ENCODE data around the gene ANKRD30A. TPM values are rescaled to one million over a fixed set of nuclear protein-coding genes. Genes with fewer than 3 reads are reported as not detected.

The ANKRD30A gene
- polyA plus RNA-seq, 1 of the 3 experiments (the other 2 are of a cell fraction) = not detected

- no peak overlapping the region for H3K27ac ChIP-seq (ENCODE audit: low read depth in 2 of 2, low read length in 1 of 2)
- H3K9me3 ChIP-seq = no peaks in the 10 kb centered on the region
- no peak for DNase-seq
- no peaks in the 10 kb centered on the region for H3K9me2 ChIP-seq
- WGBS (ENCODE audit: low lambda C conversion rate) = 2% methylated on average over 3 of the region's 3 CpGs
- TF ChIP-seq MEF2A (IDR thresholded peaks at IDR 0.05; ENCODE audit: borderline replicate concordance, low read depth) (no peak), FOSL2 (IDR thresholded peaks at IDR 0.05; ENCODE audit: borderline replicate concordance, low read depth) (no peak), ELF1 (IDR thresholded peaks at IDR 0.05) (no peak), JUND (IDR thresholded peaks at IDR 0.05) (no peak), EP300 (IDR thresholded peaks at IDR 0.05; ENCODE audit: borderline replicate concordance in 1 of 2, low read depth in 1 of 2, low read length in 1 of 2) (no peak), YY1 (IDR thresholded peaks at IDR 0.05; ENCODE audit: low read depth) (no peak)
- CTCF ChIA-PET = no interaction called here
- H3K4me3 ChIP-seq (ENCODE audit: low read depth in 2 of 2, low read length in 1 of 2) = no peak overlapping the region
- no peak overlapping the region for H2AFZ ChIP-seq (ENCODE audit: low read depth)
- no peaks in the 10 kb centered on the region for H3K36me3 ChIP-seq (replicated peaks in 1 of 2; ENCODE audit: control insufficient read depth in 1 of 2, insufficient read depth in 2 of 2, low read length in 1 of 2)
- POLR2A ChIA-PET = no interaction called here
- no peaks in the 10 kb centered on the region for H3K27me3 ChIP-seq (ENCODE audit: insufficient read depth)
- no peak overlapping the region for H3K9ac ChIP-seq
- H3K4me2 ChIP-seq = no peak overlapping the region
- H3K4me1 ChIP-seq (ENCODE audit: control insufficient read depth in 1 of 2, insufficient read depth in 2 of 2, low read depth in 1 of 2, low read length in 1 of 2) = no peaks in the 10 kb centered on the region
- no peaks in the 10 kb centered on the region for H3K79me2 ChIP-seq (ENCODE audit: insufficient read depth)
- no peaks in the 10 kb centered on the region for H3F3A ChIP-seq (replicated peaks; ENCODE audit: insufficient read depth)
- H4K20me1 ChIP-seq (ENCODE audit: insufficient read depth) = no peaks in the 10 kb centered on the region
These were observed 189.0 kb downstream of the ANKRD30A start for GRCh38 chr10:37314350-37314749.

DNA sequence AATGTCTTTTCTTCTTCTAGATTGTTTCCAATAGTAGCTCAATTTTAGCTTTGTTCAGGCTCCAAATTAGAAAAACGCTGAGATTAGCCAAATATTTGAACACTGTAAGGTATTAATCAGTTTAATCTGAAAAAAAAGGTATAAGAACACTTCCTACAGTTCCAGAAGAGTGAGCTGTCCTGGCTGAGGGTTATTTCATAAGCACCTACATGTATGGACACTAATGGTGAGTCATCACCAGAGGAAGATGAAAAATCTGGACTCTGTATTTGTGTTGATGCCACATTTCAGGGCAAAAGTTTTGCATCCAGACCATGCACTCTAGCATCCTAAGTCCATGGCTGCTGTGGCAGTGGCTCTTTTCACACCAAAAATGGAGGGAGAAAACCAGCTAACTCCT lies 189.5 kb downstream of the ANKRD30A start:
- H3F3A ChIP-seq (replicated peaks; ENCODE audit: insufficient read depth) = no peaks in the 10 kb centered on the region
- H4K20me1 ChIP-seq (ENCODE audit: insufficient read depth) = no peaks in the 10 kb centered on the region
- H3K79me2 ChIP-seq (ENCODE audit: insufficient read depth) = no peaks in the 10 kb centered on the region
- H3K4me1 ChIP-seq (ENCODE audit: control insufficient read depth in 1 of 2, insufficient read depth in 2 of 2, low read depth in 1 of 2, low read length in 1 of 2) = no peaks in the 10 kb centered on the region
- 0% methylated on average over 1 of the region's 1 CpG for WGBS (ENCODE audit: low lambda C conversion rate)
- no peak overlapping the region for H3K27ac ChIP-seq (ENCODE audit: low read depth in 2 of 2, low read length in 1 of 2)
- no peak overlapping the region for H2AFZ ChIP-seq (ENCODE audit: low read depth)
- H3K9me2 ChIP-seq = no peaks in the 10 kb centered on the region
- POLR2A ChIA-PET = no interaction called here
- no peak overlapping the region for H3K9ac ChIP-seq
- H3K27me3 ChIP-seq (ENCODE audit: insufficient read depth) = no peaks in the 10 kb centered on the region
- DNase-seq = no peak
- CTCF ChIA-PET = no interaction called here
- TF ChIP-seq IRF3 (IDR thresholded peaks at IDR 0.05; ENCODE audit: low read depth, low read length) (no peak), ELF1 (IDR thresholded peaks at IDR 0.05) (no peak), NRF1 (IDR thresholded peaks at IDR 0.05; ENCODE audit: low read depth, low read length) (no peak), CHD2 (IDR thresholded peaks at IDR 0.05; ENCODE audit: low read length, partially characterized antibody) (no peak), FOSL2 (IDR thresholded peaks at IDR 0.05; ENCODE audit: borderline replicate concordance, low read depth) (no peak), RCOR1 (IDR thresholded peaks at IDR 0.05; ENCODE audit: low read length) (no peak), ZBTB33 (IDR thresholded peaks at IDR 0.05; ENCODE audit: borderline replicate concordance, low read depth) (no peak), MEF2A (IDR thresholded peaks at IDR 0.05; ENCODE audit: borderline replicate concordance, low read depth) (no peak), TCF12 (IDR thresholded peaks at IDR 0.05) (no peak), YY1 (IDR thresholded peaks at IDR 0.05; ENCODE audit: low read depth) (no peak), GABPA (IDR thresholded peaks at IDR 0.05; ENCODE audit: low read depth) (no peak), NFIC (IDR thresholded peaks at IDR 0.05; ENCODE audit: borderline replicate concordance) (no peak), RAD21 (IDR thresholded peaks at IDR 0.05; ENCODE audit: low read length) (no peak), FOXJ3 (CRISPR knock-in tag; IDR thresholded peaks at IDR 0.05) (no peak), MXI1 (IDR thresholded peaks at IDR 0.05; ENCODE audit: low read depth, low read length) (no peak)
- TF ChIP-seq, protein P1, sequence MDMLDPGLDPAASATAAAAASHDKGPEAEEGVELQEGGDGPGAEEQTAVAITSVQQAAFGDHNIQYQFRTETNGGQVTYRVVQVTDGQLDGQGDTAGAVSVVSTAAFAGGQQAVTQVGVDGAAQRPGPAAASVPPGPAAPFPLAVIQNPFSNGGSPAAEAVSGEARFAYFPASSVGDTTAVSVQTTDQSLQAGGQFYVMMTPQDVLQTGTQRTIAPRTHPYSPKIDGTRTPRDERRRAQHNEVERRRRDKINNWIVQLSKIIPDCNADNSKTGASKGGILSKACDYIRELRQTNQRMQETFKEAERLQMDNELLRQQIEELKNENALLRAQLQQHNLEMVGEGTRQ (IDR thresholded peaks at IDR 0.05; ENCODE audit: borderline replicate concordance, low read depth, low read length) = no peak
- TF ChIP-seq, protein P2, sequence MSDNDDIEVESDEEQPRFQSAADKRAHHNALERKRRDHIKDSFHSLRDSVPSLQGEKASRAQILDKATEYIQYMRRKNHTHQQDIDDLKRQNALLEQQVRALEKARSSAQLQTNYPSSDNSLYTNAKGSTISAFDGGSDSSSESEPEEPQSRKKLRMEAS (IDR thresholded peaks at IDR 0.05; ENCODE audit: low read depth) = no peak
- TF ChIP-seq, protein P3, sequence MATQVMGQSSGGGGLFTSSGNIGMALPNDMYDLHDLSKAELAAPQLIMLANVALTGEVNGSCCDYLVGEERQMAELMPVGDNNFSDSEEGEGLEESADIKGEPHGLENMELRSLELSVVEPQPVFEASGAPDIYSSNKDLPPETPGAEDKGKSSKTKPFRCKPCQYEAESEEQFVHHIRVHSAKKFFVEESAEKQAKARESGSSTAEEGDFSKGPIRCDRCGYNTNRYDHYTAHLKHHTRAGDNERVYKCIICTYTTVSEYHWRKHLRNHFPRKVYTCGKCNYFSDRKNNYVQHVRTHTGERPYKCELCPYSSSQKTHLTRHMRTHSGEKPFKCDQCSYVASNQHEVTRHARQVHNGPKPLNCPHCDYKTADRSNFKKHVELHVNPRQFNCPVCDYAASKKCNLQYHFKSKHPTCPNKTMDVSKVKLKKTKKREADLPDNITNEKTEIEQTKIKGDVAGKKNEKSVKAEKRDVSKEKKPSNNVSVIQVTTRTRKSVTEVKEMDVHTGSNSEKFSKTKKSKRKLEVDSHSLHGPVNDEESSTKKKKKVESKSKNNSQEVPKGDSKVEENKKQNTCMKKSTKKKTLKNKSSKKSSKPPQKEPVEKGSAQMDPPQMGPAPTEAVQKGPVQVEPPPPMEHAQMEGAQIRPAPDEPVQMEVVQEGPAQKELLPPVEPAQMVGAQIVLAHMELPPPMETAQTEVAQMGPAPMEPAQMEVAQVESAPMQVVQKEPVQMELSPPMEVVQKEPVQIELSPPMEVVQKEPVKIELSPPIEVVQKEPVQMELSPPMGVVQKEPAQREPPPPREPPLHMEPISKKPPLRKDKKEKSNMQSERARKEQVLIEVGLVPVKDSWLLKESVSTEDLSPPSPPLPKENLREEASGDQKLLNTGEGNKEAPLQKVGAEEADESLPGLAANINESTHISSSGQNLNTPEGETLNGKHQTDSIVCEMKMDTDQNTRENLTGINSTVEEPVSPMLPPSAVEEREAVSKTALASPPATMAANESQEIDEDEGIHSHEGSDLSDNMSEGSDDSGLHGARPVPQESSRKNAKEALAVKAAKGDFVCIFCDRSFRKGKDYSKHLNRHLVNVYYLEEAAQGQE (IDR thresholded peaks at IDR 0.05; ENCODE audit: low read depth, low read length) = no peak
- TF ChIP-seq, protein P4, sequence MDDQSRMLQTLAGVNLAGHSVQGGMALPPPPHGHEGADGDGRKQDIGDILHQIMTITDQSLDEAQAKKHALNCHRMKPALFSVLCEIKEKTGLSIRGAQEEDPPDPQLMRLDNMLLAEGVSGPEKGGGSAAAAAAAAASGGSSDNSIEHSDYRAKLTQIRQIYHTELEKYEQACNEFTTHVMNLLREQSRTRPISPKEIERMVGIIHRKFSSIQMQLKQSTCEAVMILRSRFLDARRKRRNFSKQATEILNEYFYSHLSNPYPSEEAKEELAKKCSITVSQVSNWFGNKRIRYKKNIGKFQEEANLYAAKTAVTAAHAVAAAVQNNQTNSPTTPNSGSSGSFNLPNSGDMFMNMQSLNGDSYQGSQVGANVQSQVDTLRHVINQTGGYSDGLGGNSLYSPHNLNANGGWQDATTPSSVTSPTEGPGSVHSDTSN (IDR thresholded peaks at IDR 0.05) = no peak
- H3K4me2 ChIP-seq = no peak overlapping the region
- H3K4me3 ChIP-seq (ENCODE audit: low read depth in 2 of 2, low read length in 1 of 2) = no peak overlapping the region
- H3K9me3 ChIP-seq = no peaks in the 10 kb centered on the region
- H3K36me3 ChIP-seq (replicated peaks in 1 of 2; ENCODE audit: control insufficient read depth in 1 of 2, insufficient read depth in 2 of 2, low read length in 1 of 2) = no peaks in the 10 kb centered on the region
